Measurements from ENCODE around the gene SMAD2.
"Not testable (repeated sequence)": the region's sequence is repeated elsewhere in the genome, so short reads cannot be mapped to it uniquely, and the experiment has no call there.

SMAD2 gene

GRCh38 chr18:47842836-47843235 is 87.6 kb downstream of the SMAD2 start:
- DNase-seq (ENCODE audit: low spot score) = no peak

GRCh38 chr18:47838396-47838795 is 92.1 kb downstream of the SMAD2 start:
- no peak for DNase-seq (ENCODE audit: low spot score)

- no peak for DNase-seq (ENCODE audit: low spot score)
Observed at GRCh38 chr18:47832348-47832747, 98.1 kb downstream of the SMAD2 start.

- DNase-seq (ENCODE audit: low spot score) = no peak
Observed at GRCh38 chr18:47831351-47831750, 99.1 kb downstream of the SMAD2 start.

- DNase-seq (ENCODE audit: low spot score) = no peak
Observed at GRCh38 chr18:47830772-47831171, 99.7 kb downstream of the SMAD2 start.

- no peak for DNase-seq (ENCODE audit: low spot score)
Observed at GRCh38 chr18:47829831-47830230, 100.6 kb downstream of the SMAD2 start.

GRCh38 chr18:47828031-47828430 is 102.4 kb downstream of the SMAD2 start:
- not testable (repeated sequence) for DNase-seq (ENCODE audit: low spot score)

- DNase-seq (ENCODE audit: low spot score) = no peak
Observed at GRCh38 chr18:47826157-47827074, 104.0 kb downstream of the SMAD2 start.

- DNase-seq (ENCODE audit: low spot score) = no peak
Observed at GRCh38 chr18:47821314-47821713, 109.1 kb downstream of the SMAD2 start.

GRCh38 chr18:47817795-47818077 is 112.7 kb downstream of the SMAD2 start:
- no peak for DNase-seq (ENCODE audit: low spot score)

GRCh38 chr18:47817017-47817794 is 113.3 kb downstream of the SMAD2 start:
- no peak for DNase-seq (ENCODE audit: low spot score)

GRCh38 chr18:47815486-47816270 is 114.8 kb downstream of the SMAD2 start:
- DNase-seq (ENCODE audit: low spot score) = no peak

- DNase-seq (ENCODE audit: low spot score) = no peak
Observed at GRCh38 chr18:47809420-47809819, 121.0 kb downstream of the SMAD2 start.

- DNase-seq (ENCODE audit: low spot score) = no peak
Observed at GRCh38 chr18:47802802-47803201, 127.7 kb downstream of the SMAD2 start.

- no peak for DNase-seq (ENCODE audit: low spot score)
Observed at GRCh38 chr18:47801817-47802216, 128.6 kb downstream of the SMAD2 start.

GRCh38 chr18:47800756-47801155 is 129.7 kb downstream of the SMAD2 start:
- DNase-seq (ENCODE audit: low spot score) = no peak

GRCh38 chr18:47800248-47800647 is 130.2 kb downstream of the SMAD2 start:
- DNase-seq (ENCODE audit: low spot score) = no peak

- no peak for DNase-seq (ENCODE audit: low spot score)
Observed at GRCh38 chr18:47799376-47799775, 131.1 kb downstream of the SMAD2 start.

- DNase-seq (ENCODE audit: low spot score) = no peak
Observed at GRCh38 chr18:47798366-47798765, 132.1 kb downstream of the SMAD2 start.

GRCh38 chr18:47797126-47797525 is 133.3 kb downstream of the SMAD2 start:
- DNase-seq (ENCODE audit: low spot score) = no peak

- no peak for DNase-seq (ENCODE audit: low spot score)
Observed at GRCh38 chr18:47795434-47795814, 135.0 kb downstream of the SMAD2 start.

- DNase-seq (ENCODE audit: low spot score) = no peak
Observed at GRCh38 chr18:47794725-47795433, 135.6 kb downstream of the SMAD2 start.
